ENCODE measurements around the gene TRRAP. TPM values are rescaled to one million over a fixed set of nuclear protein-coding genes. Genes with fewer than 3 reads are reported as not detected.

TRRAP gene
- total and polyA plus RNA-seq, 7 donors, result 2.4 to 35.5 (median 18.9) TPM

DNA sequence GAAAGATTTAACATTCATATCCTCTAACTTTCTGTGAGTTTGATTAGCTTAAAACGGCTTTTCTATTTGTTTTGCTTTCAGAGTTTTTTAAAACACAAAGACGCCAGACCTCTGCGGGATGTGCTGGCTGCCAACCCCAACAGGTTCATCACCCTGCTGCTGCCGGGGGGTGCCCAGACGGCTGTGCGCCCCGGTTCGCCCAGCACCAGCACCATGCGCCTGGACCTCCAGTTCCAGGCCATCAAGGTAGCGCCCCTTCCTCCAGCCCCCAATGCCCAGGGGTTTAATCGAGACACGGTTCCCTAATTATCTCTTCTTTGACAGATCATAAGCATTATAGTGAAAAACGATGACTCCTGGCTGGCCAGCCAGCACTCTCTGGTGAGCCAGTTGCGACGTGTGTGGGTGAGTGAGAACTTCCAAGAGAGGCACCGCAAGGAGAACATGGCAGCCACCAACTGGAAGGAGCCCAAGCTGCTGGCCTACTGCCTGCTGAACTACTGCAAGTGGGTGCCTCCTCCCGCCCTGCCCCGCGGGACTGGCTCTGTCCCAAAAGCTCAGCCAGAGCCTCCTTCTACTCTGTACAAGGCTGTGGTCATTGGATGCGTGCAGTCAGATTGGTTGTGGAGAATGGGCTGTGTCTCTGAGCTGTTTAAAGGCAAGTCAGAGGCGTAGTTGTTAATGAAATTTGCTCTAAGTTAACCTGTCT is 71.2 kb downstream of the TRRAP start:
- Histone ChIP-seq H3K4me1 (no peaks in the 10 kb centered on the region), H3K9me3 (no peaks in the 10 kb centered on the region), H3K36me3 (peaks cover 49 to 92% (median 62%) of the 10 kb centered on the region in 4 donors), H3K4me3 (no peak overlapping the region), H3K27ac (no peak overlapping the region), H3K27me3 (no peaks in the 10 kb centered on the region)
- WGBS, 2 donors, result 97% methylated on average over 21 of the region's 21 CpGs
- intact Hi-C loops (cut with DNase I), result no loop called here
- DNase-seq, result no peak
- no peak for TF ChIP-seq EP300 (IDR thresholded peaks at IDR 0.05)

DNA sequence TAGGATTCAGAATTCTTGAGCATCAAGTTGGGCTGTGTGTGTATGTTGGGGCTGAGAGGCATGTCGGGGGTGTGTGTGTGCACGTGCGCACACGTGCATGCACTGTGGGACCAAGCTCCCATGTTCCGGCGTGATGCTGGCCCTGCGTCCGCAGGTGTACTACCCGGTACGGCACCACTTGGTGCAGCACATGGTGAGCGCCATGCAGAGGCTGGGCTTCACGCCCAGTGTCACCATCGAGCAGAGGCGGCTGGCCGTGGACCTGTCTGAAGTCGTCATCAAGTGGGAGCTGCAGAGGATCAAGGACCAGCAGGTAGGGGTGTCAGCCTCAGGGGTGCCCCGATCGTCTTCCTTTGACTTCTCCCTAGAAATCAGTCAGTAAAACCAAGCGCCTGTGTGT is 77.7 kb downstream of the TRRAP start:
- 97% methylated on average over 19 of the region's 19 CpGs for WGBS, 2 donors
- peaks cover 59 to 100% (median 82%) of the 10 kb centered on the region in 4 donors for H3K36me3 ChIP-seq
- no peaks in the 10 kb centered on the region for H3K9me3 ChIP-seq
- H3K4me3 ChIP-seq, result no peak overlapping the region
- no peaks in the 10 kb centered on the region for H3K27me3 ChIP-seq
- no peak for TF ChIP-seq EP300 (IDR thresholded peaks at IDR 0.05)
- no peak for TF ChIP-seq POLR2AphosphoS5 (IDR thresholded peaks at IDR 0.05)
- TF ChIP-seq POLR2A (IDR thresholded peaks at IDR 0.05), result no peak
- TF ChIP-seq, protein P1, sequence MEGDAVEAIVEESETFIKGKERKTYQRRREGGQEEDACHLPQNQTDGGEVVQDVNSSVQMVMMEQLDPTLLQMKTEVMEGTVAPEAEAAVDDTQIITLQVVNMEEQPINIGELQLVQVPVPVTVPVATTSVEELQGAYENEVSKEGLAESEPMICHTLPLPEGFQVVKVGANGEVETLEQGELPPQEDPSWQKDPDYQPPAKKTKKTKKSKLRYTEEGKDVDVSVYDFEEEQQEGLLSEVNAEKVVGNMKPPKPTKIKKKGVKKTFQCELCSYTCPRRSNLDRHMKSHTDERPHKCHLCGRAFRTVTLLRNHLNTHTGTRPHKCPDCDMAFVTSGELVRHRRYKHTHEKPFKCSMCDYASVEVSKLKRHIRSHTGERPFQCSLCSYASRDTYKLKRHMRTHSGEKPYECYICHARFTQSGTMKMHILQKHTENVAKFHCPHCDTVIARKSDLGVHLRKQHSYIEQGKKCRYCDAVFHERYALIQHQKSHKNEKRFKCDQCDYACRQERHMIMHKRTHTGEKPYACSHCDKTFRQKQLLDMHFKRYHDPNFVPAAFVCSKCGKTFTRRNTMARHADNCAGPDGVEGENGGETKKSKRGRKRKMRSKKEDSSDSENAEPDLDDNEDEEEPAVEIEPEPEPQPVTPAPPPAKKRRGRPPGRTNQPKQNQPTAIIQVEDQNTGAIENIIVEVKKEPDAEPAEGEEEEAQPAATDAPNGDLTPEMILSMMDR (IDR thresholded peaks at IDR 0.05), result no peak
- H3K4me1 ChIP-seq, result no peaks in the 10 kb centered on the region
- no peak overlapping the region for H3K27ac ChIP-seq
- DNase-seq, result no peak
- intact Hi-C loops (cut with DNase I), result no loop called here

DNA sequence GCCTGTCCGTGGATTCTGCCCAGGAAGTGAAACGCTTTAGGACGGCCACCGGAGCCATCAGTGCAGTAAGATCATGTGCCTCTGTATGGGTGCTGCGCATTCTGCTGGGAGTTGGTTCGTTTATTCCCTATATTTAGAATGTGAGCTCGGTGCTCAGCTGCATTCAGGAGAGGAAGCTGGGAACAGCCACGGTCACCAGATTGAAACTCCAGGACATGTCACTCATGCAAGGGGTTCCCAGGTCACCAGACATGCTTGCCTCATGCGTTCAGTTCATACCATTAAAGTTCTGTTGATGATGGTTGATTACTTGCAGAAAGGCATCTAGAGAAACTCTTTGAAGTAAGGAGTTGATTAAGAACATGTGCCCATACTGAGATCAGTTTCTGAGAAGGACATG is 78.1 kb downstream of the TRRAP start:
- Histone ChIP-seq H3K9me3 (no peaks in the 10 kb centered on the region), H3K27me3 (no peaks in the 10 kb centered on the region), H3K27ac (no peak overlapping the region), H3K36me3 (peaks cover 58 to 100% (median 82%) of the 10 kb centered on the region in 4 donors), H3K4me3 (no peak overlapping the region), H3K4me1 (no peaks in the 10 kb centered on the region)
- intact Hi-C loops (cut with DNase I), result no loop called here
- DNase-seq, result no peak
- 94 to 95% methylated on average over 9 of the region's 9 CpGs for WGBS, 2 donors
- TF ChIP-seq POLR2AphosphoS5 (IDR thresholded peaks at IDR 0.05) (no peak), POLR2A (IDR thresholded peaks at IDR 0.05) (no peak), EP300 (IDR thresholded peaks at IDR 0.05) (no peak)
- TF ChIP-seq, protein P1 (IDR thresholded peaks at IDR 0.05), result no peak

DNA sequence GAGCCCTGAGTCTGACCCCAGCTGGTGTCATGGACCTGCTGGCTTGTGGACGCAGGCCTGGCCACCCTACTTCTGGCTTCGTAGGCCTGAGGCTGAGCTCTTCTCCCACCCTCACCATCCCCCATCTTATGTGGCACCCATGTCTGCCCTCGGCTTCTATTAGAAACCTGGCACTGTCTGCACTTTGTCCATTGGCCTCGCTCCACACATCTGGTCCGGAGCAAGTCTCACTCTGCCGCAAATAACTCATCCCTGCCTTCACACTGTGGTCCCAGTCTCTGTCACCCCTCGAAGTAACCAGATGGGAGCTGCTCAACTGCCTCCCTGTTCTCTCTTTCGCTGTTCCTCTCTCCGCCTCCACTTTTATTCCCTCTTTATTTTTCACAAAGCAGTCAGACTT is 78.6 kb downstream of the TRRAP start:
- no peak for DNase-seq
- intact Hi-C loops (cut with DNase I), result no loop called here
- Histone ChIP-seq H3K4me1 (no peaks in the 10 kb centered on the region), H3K4me3 (no peak overlapping the region), H3K9me3 (no peaks in the 10 kb centered on the region), H3K27ac (no peak overlapping the region), H3K36me3 (peaks cover 58 to 100% (median 83%) of the 10 kb centered on the region in 4 donors), H3K27me3 (no peaks in the 10 kb centered on the region)
- WGBS, 2 donors, result 90 to 97% methylated on average over 9 of the region's 9 CpGs
- TF ChIP-seq POLR2A (IDR thresholded peaks at IDR 0.05) (no peak), EP300 (IDR thresholded peaks at IDR 0.05) (no peak), POLR2AphosphoS5 (IDR thresholded peaks at IDR 0.05) (no peak)
- TF ChIP-seq, protein P1 (IDR thresholded peaks at IDR 0.05), result no peak

DNA sequence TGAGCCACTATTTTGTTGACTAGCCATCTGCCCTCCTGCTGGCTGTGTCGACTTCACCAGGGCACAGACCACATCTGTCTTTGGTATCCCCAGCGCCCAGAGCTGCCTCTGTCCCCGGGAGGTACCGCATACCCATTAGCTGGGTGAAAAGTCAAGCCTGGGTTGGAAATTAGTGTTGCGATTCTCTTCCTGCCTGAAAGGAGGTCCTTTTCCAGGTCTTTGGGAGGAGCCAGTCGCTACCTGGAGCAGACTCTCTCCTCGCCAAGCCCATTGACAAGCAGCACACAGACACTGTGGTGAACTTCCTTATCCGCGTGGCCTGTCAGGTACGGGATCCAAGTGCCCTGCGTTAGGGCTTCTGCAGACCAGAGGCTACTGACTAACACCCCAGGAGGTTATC is 79.4 kb downstream of the TRRAP start:
- Histone ChIP-seq H3K9me3 (no peaks in the 10 kb centered on the region), H3K27ac (no peak overlapping the region), H3K27me3 (no peaks in the 10 kb centered on the region), H3K4me1 (no peaks in the 10 kb centered on the region), H3K4me3 (no peak overlapping the region), H3K36me3 (peaks cover 66 to 100% (median 90%) of the 10 kb centered on the region in 4 donors)
- intact Hi-C loops (cut with DNase I), result no loop called here
- no peak for TF ChIP-seq POLR2A (IDR thresholded peaks at IDR 0.05)
- TF ChIP-seq EP300 (IDR thresholded peaks at IDR 0.05), result no peak
- TF ChIP-seq, protein P1 (IDR thresholded peaks at IDR 0.05), result no peak
- no peak for TF ChIP-seq POLR2AphosphoS5 (IDR thresholded peaks at IDR 0.05)
- 95% methylated on average over 11 of the region's 11 CpGs for WGBS, 2 donors
- DNase-seq, result no peak
